HepG2 (cell line): Measurements from ENCODE around the gene STK39. TPM values are rescaled to one million over a fixed set of nuclear protein-coding genes. Genes with fewer than 3 reads are reported as not detected.

ENCODE experiments used
- CBX5 ChIP-seq: sonication (generic); formaldehyde crosslinking; IDR thresholded peaks from 2 replicates; pipeline ENCODE4 v1.4.0; 2020; ENCODE audit warnings: missing genetic modification reagents, borderline replicate concordance
- FOXA3 ChIP-seq: IDR thresholded peaks from 2 replicates; pipeline ENCODE4 v1.6.1; 2016; ENCODE audit warnings: missing genetic modification reagents, missing compliant biosample characterization
- FOXP1 ChIP-seq, 2 experiments: fragments of 450-650 bp in 1 of 2; IDR thresholded peaks; 2 replicates each; pipeline ENCODE4 v1.6.1; 2017 to 2018; ENCODE audit warnings: antibody characterized with exemption in 1 of 2
- HNRNPL ChIP-seq: fragments of 200-400 bp; formaldehyde crosslinking; IDR thresholded peaks from 2 replicates; pipeline ENCODE4 v1.6.1; 2017; ENCODE audit warnings: mild to moderate bottlenecking, low read depth, low read length
- KAT2B ChIP-seq: fragments of 150-350 bp; IDR thresholded peaks from 2 replicates; pipeline ENCODE4 v1.6.1; 2014; ENCODE audit warnings: low read depth, low read length, borderline replicate concordance
- KDM2A ChIP-seq: sonication (generic); formaldehyde crosslinking; IDR thresholded peaks from 2 replicates; pipeline ENCODE4 v1.4.0; 2020; ENCODE audit warnings: low read depth, missing genetic modification reagents, borderline replicate concordance
- PREB ChIP-seq: sonication (generic); formaldehyde crosslinking; IDR thresholded peaks from 2 replicates; pipeline ENCODE4 v1.4.0; 2020; ENCODE audit warnings: missing genetic modification reagents
- PRPF4 ChIP-seq: fragments of 200-400 bp; formaldehyde crosslinking; IDR thresholded peaks from 2 replicates; pipeline ENCODE4 v1.6.1; 2016; ENCODE audit warnings: low read length, low read depth; ENCODE audit not compliant: poor library complexity, severe bottlenecking
- RCOR2 ChIP-seq: IDR thresholded peaks from 2 replicates; pipeline ENCODE4 v1.6.1; 2016; ENCODE audit warnings: missing biosample characterization, missing genetic modification reagents
- SMARCE1 ChIP-seq: fragments of 450-650 bp; IDR thresholded peaks from 2 replicates; pipeline ENCODE4 v1.6.1; 2017; ENCODE audit warnings: borderline replicate concordance
- SP140L ChIP-seq: sonication (generic); formaldehyde crosslinking; IDR thresholded peaks from 2 replicates; pipeline ENCODE4 v1.4.0; 2020; ENCODE audit warnings: missing genetic modification reagents, borderline replicate concordance
- SRF ChIP-seq: IDR thresholded peaks from 2 replicates; pipeline ENCODE4 v1.6.1; 2011; ENCODE audit warnings: mild to moderate bottlenecking, low read depth, low read length, moderate library complexity
- TIGD3 ChIP-seq: sonication (generic); formaldehyde crosslinking; IDR thresholded peaks from 2 replicates; pipeline ENCODE4 v1.5.1; 2020; ENCODE audit warnings: mild to moderate bottlenecking, missing genetic modification reagents, borderline replicate concordance
- TOE1 ChIP-seq: sonication (generic); formaldehyde crosslinking; IDR thresholded peaks from 2 replicates; pipeline ENCODE4 v1.4.0; 2020; ENCODE audit warnings: mild to moderate bottlenecking, missing genetic modification reagents
- ZKSCAN1 ChIP-seq: fragments of 150-350 bp; IDR thresholded peaks from 2 replicates; pipeline ENCODE4 v1.6.1; 2014; ENCODE audit warnings: low read length
- ZMYM3 ChIP-seq: sonication (generic); formaldehyde crosslinking; IDR thresholded peaks from 2 replicates; pipeline ENCODE4 v1.5.1; 2020; ENCODE audit warnings: mild to moderate bottlenecking, missing genetic modification reagents
- ZNF124 ChIP-seq: sonication (generic); formaldehyde crosslinking; IDR thresholded peaks from 2 replicates; pipeline ENCODE4 v1.4.0; 2020; ENCODE audit warnings: missing genetic modification reagents
- ZNF142 ChIP-seq: sonication (generic); formaldehyde crosslinking; IDR thresholded peaks from 2 replicates; pipeline ENCODE4 v1.4.0; 2020; ENCODE audit warnings: missing genetic modification reagents
- ZNF224 ChIP-seq: sonication (generic); formaldehyde crosslinking; IDR thresholded peaks from 2 replicates; pipeline ENCODE4 v1.5.0; 2020; ENCODE audit warnings: mild to moderate bottlenecking, missing genetic modification reagents
- ZNF557 ChIP-seq: sonication (generic); formaldehyde crosslinking; IDR thresholded peaks from 2 replicates; pipeline ENCODE4 v1.4.0; 2020; ENCODE audit warnings: missing genetic modification reagents
- ZNF770 ChIP-seq: sonication (generic); formaldehyde crosslinking; IDR thresholded peaks from 2 replicates; pipeline ENCODE4 v1.5.0; 2020; ENCODE audit warnings: mild to moderate bottlenecking, missing genetic modification reagents
- polyA plus RNA-seq, 8 experiments: library from polyadenylated mRNA; depleted of rRNA in 3 of 8; stranded (reverse) in 7 of 8; unstranded in 1 of 8; fragments of >200 nt; fragmentation: Illumina TruSeq in 4 of 8; extraction: Trizol in 4 of 8; gene quantifications; 2 replicates each; pipeline versions ENCODE4 v1.2.1 to v1.2.3, GENCODE V29; 2011 to 2016; ENCODE audit warnings: low read depth in 4 of 8, missing spikeins in 1 of 8, mixed read lengths in 1 of 8; ENCODE audit not compliant: insufficient read depth in 1 of 8
- total RNA-seq, 5 experiments: library from RNA; depleted of rRNA; stranded (reverse); fragments of >200 nt; fragmentation: Illumina TruSeq; extraction: Trizol; gene quantifications; 2 replicates each; pipeline ENCODE4 v1.2.3, GENCODE V29; 2016; ENCODE audit warnings: low read depth in 1 of 5

Gene STK39
- total and polyA plus RNA-seq, 2 of the 13 experiments (the other 11 are each of a cell fraction or from before 2014, with no cell fraction given): 27.3 to 38.4 TPM

DNA sequence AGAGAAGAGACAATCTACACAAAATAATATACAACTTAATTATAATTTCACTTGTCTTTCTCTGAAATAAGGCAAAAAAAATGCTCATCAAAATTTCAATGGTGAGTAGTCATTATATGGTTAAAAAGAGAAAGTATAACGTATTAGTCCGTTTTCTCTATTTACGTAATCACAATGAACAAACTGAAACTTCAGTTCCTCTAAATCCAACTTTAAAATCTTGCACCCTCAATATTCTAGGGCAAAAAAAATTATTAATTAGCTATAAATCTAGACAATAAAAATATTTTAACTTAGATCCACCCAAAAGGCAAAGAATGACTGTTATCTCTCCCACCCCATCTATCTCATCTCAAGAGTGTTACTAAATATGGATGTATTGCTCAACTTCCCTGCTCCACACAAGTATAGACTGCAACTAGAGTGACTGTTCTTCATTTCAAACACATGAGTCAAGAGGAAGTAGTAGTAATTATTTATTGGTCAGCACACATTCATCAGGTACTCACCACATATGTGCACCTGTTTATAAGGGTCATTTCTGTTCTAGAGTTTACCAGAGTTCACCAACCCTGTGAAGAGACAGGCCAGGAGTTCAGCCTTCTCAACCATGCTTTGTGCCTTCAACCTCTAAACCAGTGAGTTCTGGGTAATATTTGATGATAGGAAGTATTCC, 36.4 kb downstream of the STK39 start (continued):
- no peak for TF ChIP-seq TIGD3 (CRISPR knock-in tag)
- TF ChIP-seq ZMYM3 (CRISPR knock-in tag): no peak
- TF ChIP-seq ZNF124 (CRISPR knock-in tag): no peak
- no peak for TF ChIP-seq CBX5 (CRISPR knock-in tag)
- peak; percentile 72 for TF ChIP-seq FOXA3 (CRISPR knock-in tag)
- TF ChIP-seq TOE1: no peak
- peak; percentile 86 for TF ChIP-seq SRF
- no peak for TF ChIP-seq FOXP1 (IDR thresholded peaks at IDR 0.05)
- peak; percentile 27; the same call in 1 of the 2 replicates for TF ChIP-seq FOXP1 (CRISPR knock-in tag; IDR thresholded peaks at IDR 0.05)
- no peak for TF ChIP-seq PRPF4
- TF ChIP-seq SMARCE1: no peak
- no peak for TF ChIP-seq SP140L (CRISPR knock-in tag)
- no peak for TF ChIP-seq PREB (CRISPR knock-in tag)
- TF ChIP-seq ZNF224 (CRISPR knock-in tag): no peak
- TF ChIP-seq HNRNPL: no peak
- no peak for TF ChIP-seq KAT2B
- TF ChIP-seq ZNF557 (CRISPR knock-in tag): no peak
- TF ChIP-seq ZNF770 (CRISPR knock-in tag): no peak
- TF ChIP-seq ZNF142 (CRISPR knock-in tag): no peak
- TF ChIP-seq RCOR2 (CRISPR knock-in tag): peak; percentile 65; the same call in 1 of the 2 replicates
- TF ChIP-seq ZKSCAN1: no peak
- TF ChIP-seq KDM2A (CRISPR knock-in tag): no peak
